Endothelial cell of umbilical vein (primary cell): ENCODE measurements around the gene SH3TC2. TPM values are rescaled to one million over a fixed set of nuclear protein-coding genes. Genes with fewer than 3 reads are reported as not detected.

Experiments used
- BruUV-seq: library from RNA; stranded (reverse); fragments of 400-500 nt; replicated peaks from 2 replicates; lab custom pipeline; 2021; lab: Mats Ljungman, UMichigan
- CTCF ChIA-PET: fragments of 300-600, 350-600 bp; sonication (Branson Sonifier 250); formaldehyde crosslinking; loops from one replicate; lab custom pipeline; 2021; ENCODE audit warnings: antibody characterized with exemption, inconsistent platforms; lab: Charles Lee
- POLR2A ChIA-PET: fragments of 300-600, 350-600 bp; sonication (Branson Sonifier 250); formaldehyde crosslinking; loops from one replicate; lab custom pipeline; 2021; ENCODE audit warnings: antibody characterized with exemption, inconsistent platforms; lab: Charles Lee
- DNase-seq: peaks from one replicate; pipeline ENCODE4 v3.0.0-alpha.2; 2011; ENCODE audit warnings: low read depth, low spot score
- FAIRE-seq: peaks from 2 replicates; lab custom pipeline; 2011; peaks lifted over from hg19 to GRCh38; lab: Jason Lieb, UNC
- H2AFZ ChIP-seq: 2 replicates; pipeline ENCODE4 v1.6.0; 2012; ENCODE audit warnings: low read depth, low read length, control low read depth, inconsistent platforms
- H3K27ac ChIP-seq: 2 replicates; pipeline ENCODE4 v1.5.1; 2011; ENCODE audit warnings: low read depth, mild to moderate bottlenecking, control low read depth, low read length, moderate library complexity; ENCODE audit not compliant: insufficient read depth
- H3K27me3 ChIP-seq, 2 experiments: 2 replicates each; pipeline versions ENCODE4 v1.6.0 to v1.6.1; 2011; ENCODE audit warnings: low read length in 2 of 2, mixed read lengths in 1 of 2; ENCODE audit not compliant: control insufficient read depth in 2 of 2, insufficient read depth in 2 of 2
- H3K36me3 ChIP-seq, 2 experiments: 2 replicates in 1 of 2; 3 replicates in 1 of 2; pipeline ENCODE4 v1.5.1; 2011; ENCODE audit warnings: low read length in 2 of 2, mild to moderate bottlenecking in 1 of 2, moderate library complexity in 1 of 2; ENCODE audit not compliant: control insufficient read depth in 2 of 2, insufficient read depth in 2 of 2; ENCODE audit errors: extremely low read depth in 1 of 2
- H3K4me1 ChIP-seq: 3 replicates; pipeline ENCODE4 v1.5.1; 2011; ENCODE audit warnings: mild to moderate bottlenecking, low read length; ENCODE audit not compliant: control insufficient read depth, insufficient read depth; ENCODE audit errors: extremely low read depth
- H3K4me2 ChIP-seq: 2 replicates; pipeline ENCODE4 v1.6.1; 2011; ENCODE audit warnings: low read length, control low read depth, mixed read lengths; ENCODE audit not compliant: insufficient read depth
- H3K4me3 ChIP-seq, 3 experiments: fragments of 200-600 bp in 1 of 3; sonication (generic), shearing (Covaris generic) in 1 of 3; replicated peaks in 1 of 3; 2 replicates each; pipeline ENCODE4 v1.5.1; 2011 to 2016; ENCODE audit warnings: control low read depth in 3 of 3, low read length in 3 of 3, mild to moderate bottlenecking in 2 of 3, inconsistent platforms in 1 of 3, low read depth in 1 of 3, moderate library complexity in 1 of 3; ENCODE audit not compliant: insufficient read depth in 1 of 3
- H3K79me2 ChIP-seq: 2 replicates; pipeline ENCODE4 v1.6.0; 2012; ENCODE audit warnings: low read length, inconsistent platforms; ENCODE audit not compliant: control insufficient read depth, insufficient read depth
- H3K9ac ChIP-seq: replicated peaks from 2 replicates; pipeline ENCODE3; 2011; ENCODE audit warnings: low read length, control low read depth; ENCODE audit not compliant: insufficient read depth; ENCODE audit errors: extremely low read depth
- H3K9me1 ChIP-seq: replicated peaks from 3 replicates; pipeline ENCODE4 v1.6.0; 2011; ENCODE audit warnings: mild to moderate bottlenecking, low read length; ENCODE audit not compliant: control insufficient read depth, insufficient read depth; ENCODE audit errors: extremely low read depth
- H3K9me3 ChIP-seq: replicated peaks from 2 replicates; pipeline ENCODE4 v1.5.1; 2012; ENCODE audit warnings: low read length, inconsistent platforms; ENCODE audit not compliant: control insufficient read depth, insufficient read depth
- H4K20me1 ChIP-seq: replicated peaks from 2 replicates; pipeline ENCODE3; 2011; ENCODE audit warnings: mild to moderate bottlenecking, low read length; ENCODE audit not compliant: control insufficient read depth, insufficient read depth; ENCODE audit errors: extremely low read depth
- JUN ChIP-seq: IDR thresholded peaks from 2 replicates; pipeline ENCODE4 v1.6.1; 2011; ENCODE audit warnings: borderline replicate concordance, low read depth; ENCODE audit not compliant: insufficient read length, insufficient read depth
- MYC ChIP-seq: IDR thresholded peaks from one replicate; pipeline ENCODE4 v1.6.1; 2011; ENCODE audit warnings: mild to moderate bottlenecking, low read depth, low read length
- POLR2A ChIP-seq: IDR thresholded peaks from 2 replicates; pipeline ENCODE4 v1.6.1; 2012; ENCODE audit warnings: low read depth, mild to moderate bottlenecking, control low read depth, low read length
- dilution Hi-C: fragments of 300-500 bp; cut with MboI; formaldehyde crosslinking; loops from one replicate; pipeline ENCODE4 v1.15.0; 2019; ENCODE audit warnings: low sequenced_read_pairs; ENCODE audit not compliant: extremely low pct_ligation_motif_present
- intact Hi-C: fragments of 100-400 bp; cut with micrococcal nuclease; formaldehyde crosslinking; loops from one replicate; pipeline ENCODE4 v1.10.0; 2022
- polyA plus RNA-seq, 4 experiments: library from polyadenylated mRNA; depleted of rRNA in 3 of 4; stranded (reverse) in 3 of 4; unstranded in 1 of 4; fragments of >200 nt; gene quantifications; 2 replicates each; pipeline versions ENCODE4 v1.2.1 to v1.2.3, GENCODE V29; 2011 to 2012; ENCODE audit warnings: missing spikeins in 1 of 4
- total RNA-seq: library from RNA; stranded (reverse); gene quantifications from 2 replicates; pipeline ENCODE4 v1.2.3, GENCODE V29; 2021

SH3TC2 gene
- total and polyA plus RNA-seq, 2 donors (not counting 3 experiments of a cell fraction or from before 2014, with no cell fraction given), result 0.91 to 4.3 TPM

DNA sequence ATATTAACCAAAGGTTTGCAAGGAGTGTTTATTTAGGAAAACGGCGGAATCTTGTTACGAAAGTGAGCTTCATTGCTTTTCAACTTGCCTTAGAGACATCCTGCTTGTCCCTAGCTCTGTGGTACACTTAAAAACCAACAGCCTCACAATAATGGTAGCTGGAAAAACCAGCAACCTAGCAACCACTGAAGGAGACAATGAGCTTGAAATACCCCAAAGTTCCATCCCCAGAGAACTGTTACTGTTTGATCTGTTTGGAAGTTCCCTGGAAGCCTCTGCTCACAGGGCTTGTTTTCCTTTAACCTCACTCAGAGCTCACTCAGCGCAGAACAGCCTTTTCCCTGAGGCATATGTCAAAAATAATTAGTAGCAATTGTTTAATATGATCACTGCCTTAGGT, 43.2 kb downstream of the SH3TC2 start:
- TF ChIP-seq POLR2A, result no peak
- TF ChIP-seq MYC, result no peak
- Histone ChIP-seq H3K4me2 (no peak overlapping the region), H2AFZ (no peak overlapping the region), H3K9me1 (no peaks in the 10 kb centered on the region), H3K27ac (no peak overlapping the region), H3K36me3 (no peaks in the 10 kb centered on the region), H3K4me3 (no peak overlapping the region), H3K9ac (no peak overlapping the region), H3K79me2 (no peaks in the 10 kb centered on the region), H4K20me1 (no peaks in the 10 kb centered on the region), H3K27me3 (no peaks in the 10 kb centered on the region), H3K4me1 (peaks cover 12% of the 10 kb centered on the region), H3K9me3 (no peaks in the 10 kb centered on the region)
- POLR2A ChIA-PET, result no interaction called here
- no peak for FAIRE-seq
- BruUV-seq, result no TSS peak
- dilution Hi-C loops (no loop called here), intact Hi-C loops (no loop called here)
- DNase-seq, result no peak
- CTCF ChIA-PET, result interaction anchor here (1.2 to 2.8 kb wide), 10 partner anchors 9 to 289 kb away, joined by 3 to 15 read pairs (median 6); no protein-coding TSS in a partner anchor

DNA sequence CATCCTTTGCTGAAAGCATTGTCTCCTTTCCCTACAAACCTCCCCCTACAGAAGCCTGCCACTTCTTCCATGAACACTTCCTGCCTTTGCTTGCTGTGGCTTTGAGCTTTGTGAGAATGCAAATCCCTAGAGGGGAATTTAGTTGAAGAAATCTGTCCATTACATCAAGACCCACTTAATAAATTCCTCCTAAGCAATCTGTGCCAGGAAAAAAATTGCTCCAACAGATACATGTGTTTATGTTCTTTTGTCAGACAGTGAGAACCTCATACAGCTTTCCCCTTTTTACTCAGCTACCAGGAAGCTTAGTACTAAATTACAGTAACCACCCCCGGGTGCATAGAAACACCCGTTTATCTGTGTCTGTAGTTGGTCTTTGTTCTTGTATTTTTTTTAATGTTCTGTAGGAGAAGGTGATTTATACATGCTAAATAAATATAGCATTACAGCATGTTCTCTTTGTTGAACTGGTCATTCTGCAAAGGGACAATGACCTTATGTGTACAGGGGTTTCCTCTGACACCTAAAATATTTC, 43.9 kb downstream of the SH3TC2 start:
- no peak overlapping the region for H3K9ac ChIP-seq
- no peak for FAIRE-seq
- no peaks in the 10 kb centered on the region for H3K79me2 ChIP-seq
- peaks cover 9% of the 10 kb centered on the region for H3K4me1 ChIP-seq
- peak overlapping the region; percentile 16 for H2AFZ ChIP-seq
- no peak overlapping the region for H3K4me3 ChIP-seq
- intact Hi-C loops (no loop called here), dilution Hi-C loops (no loop called here)
- no peaks in the 10 kb centered on the region for H4K20me1 ChIP-seq
- H3K27ac ChIP-seq, result no peak overlapping the region
- BruUV-seq, result no TSS peak
- no peak for DNase-seq
- H3K9me1 ChIP-seq, result no peaks in the 10 kb centered on the region
- no peaks in the 10 kb centered on the region for H3K27me3 ChIP-seq
- H3K36me3 ChIP-seq, result no peaks in the 10 kb centered on the region
- no peaks in the 10 kb centered on the region for H3K9me3 ChIP-seq
- no peak for TF ChIP-seq JUN
- ChIA-PET CTCF (interaction anchor here (1.2 to 2.8 kb wide), 9 partner anchors 9 to 288 kb away, joined by 3 to 15 read pairs (median 6); no protein-coding TSS in a partner anchor), POLR2A (no interaction called here)
- no peak overlapping the region for H3K4me2 ChIP-seq
